Urinary bladder (tissue), 4 donors: ENCODE results near the gene MAFB. TPM values are rescaled to one million over a fixed set of nuclear protein-coding genes. Genes with fewer than 3 reads are reported as not detected.
A peak's percentile ranks its signal among the peaks of the same experiment; 100 is the strongest.

Source experiments
- DNase-seq: peaks from one replicate; pipeline ENCODE4 v3.0.0-alpha.2; 2015; ENCODE audit errors: extremely low spot score
- H3K27ac ChIP-seq: one replicate; pipeline ENCODE4 v1.5.1; 2013; ENCODE audit warnings: low read depth, mild to moderate bottlenecking, moderate library complexity
- H3K36me3 ChIP-seq: one replicate; pipeline ENCODE4 v1.6.1; 2013; ENCODE audit warnings: mild to moderate bottlenecking, moderate library complexity; ENCODE audit not compliant: insufficient read depth
- H3K4me1 ChIP-seq: one replicate; pipeline ENCODE4 v1.6.1; 2013; ENCODE audit warnings: mild to moderate bottlenecking, moderate library complexity; ENCODE audit not compliant: insufficient read depth
- H3K4me3 ChIP-seq: one replicate; pipeline ENCODE4 v1.5.1; 2013; ENCODE audit warnings: low read depth, low read length
- WGBS: extraction: QIAGEN DNeasy Blood & Tissue Kit; methylation state at CpG from one replicate; pipeline ENCODE4 v1.1.7; 2013; 5-methylcytosine and 5-hydroxymethylcytosine counted together
- polyA plus RNA-seq: library from polyadenylated mRNA; stranded (reverse); fragments of 200-250 nt; gene quantifications from one replicate; pipeline ENCODE4 v1.2.3, GENCODE V29; 2013
- total RNA-seq: library from RNA; depleted of rRNA; stranded (reverse); fragments of >200 nt; gene quantifications from one replicate; pipeline ENCODE4 v1.2.3, GENCODE V29; 2014
- donor health status: healthy with polysubstance abuse.
- donor health status: healthy.

The MAFB gene
- total and polyA plus RNA-seq, 2 donors, result 9.1 to 20.0 TPM

- Histone ChIP-seq H3K27ac (peak overlapping the region; percentile 66), H3K4me1 (no peaks in the 10 kb centered on the region), H3K36me3 (no peaks in the 10 kb centered on the region), H3K4me3 (peak overlapping the region; percentile 42)
- DNase-seq, result no peak
- WGBS, result 29% methylated on average over 30 of the region's 30 CpGs
Measured at GRCh38 chr20:40682104-40682981, 6.7 kb downstream of the MAFB start.

GRCh38 chr20:40681684-40682083 is 7.4 kb downstream of the MAFB start:
- DNase-seq, result no peak
- Histone ChIP-seq H3K4me1 (no peaks in the 10 kb centered on the region), H3K4me3 (no peak overlapping the region), H3K36me3 (no peaks in the 10 kb centered on the region), H3K27ac (no peak overlapping the region)
- WGBS, result 77% methylated on average over 13 of the region's 13 CpGs

- 71% methylated on average over 1 of the region's 1 CpG for WGBS
- Histone ChIP-seq H3K27ac (no peak overlapping the region), H3K36me3 (no peaks in the 10 kb centered on the region), H3K4me1 (no peaks in the 10 kb centered on the region), H3K4me3 (no peak overlapping the region)
- DNase-seq, result no peak
Measured at GRCh38 chr20:40681165-40681564, 7.9 kb downstream of the MAFB start.

GRCh38 chr20:40680161-40680959 is 8.7 kb downstream of the MAFB start:
- 76% methylated on average over 2 of the region's 2 CpGs for WGBS
- DNase-seq, result no peak
- Histone ChIP-seq H3K27ac (no peak overlapping the region), H3K36me3 (no peaks in the 10 kb centered on the region), H3K4me1 (no peaks in the 10 kb centered on the region), H3K4me3 (no peak overlapping the region)

GRCh38 chr20:40679184-40679583 is 9.9 kb downstream of the MAFB start:
- Histone ChIP-seq H3K36me3 (no peaks in the 10 kb centered on the region), H3K4me3 (no peak overlapping the region), H3K27ac (no peak overlapping the region), H3K4me1 (no peaks in the 10 kb centered on the region)
- 49% methylated on average over 9 of the region's 9 CpGs for WGBS
- DNase-seq, result no peak

- DNase-seq, result no peak
- Histone ChIP-seq H3K36me3 (no peaks in the 10 kb centered on the region), H3K4me3 (no peak overlapping the region), H3K27ac (no peak overlapping the region), H3K4me1 (no peaks in the 10 kb centered on the region)
- 57% methylated on average over 3 of the region's 3 CpGs for WGBS
Measured at GRCh38 chr20:40678286-40678875, 10.7 kb downstream of the MAFB start.

- 71% methylated on average over 4 of the region's 4 CpGs for WGBS
- Histone ChIP-seq H3K4me3 (no peak overlapping the region), H3K4me1 (no peaks in the 10 kb centered on the region), H3K36me3 (no peaks in the 10 kb centered on the region), H3K27ac (no peak overlapping the region)
- DNase-seq, result no peak
Measured at GRCh38 chr20:40677343-40677924, 11.6 kb downstream of the MAFB start.

- no peak overlapping the region for H3K4me3 ChIP-seq
- WGBS, result 38% methylated on average over 7 of the region's 7 CpGs
- DNase-seq, result no peak
- no peaks in the 10 kb centered on the region for H3K36me3 ChIP-seq
- no peak overlapping the region for H3K27ac ChIP-seq
- H3K4me1 ChIP-seq, result no peaks in the 10 kb centered on the region
Measured at GRCh38 chr20:40676491-40677269, 12.4 kb downstream of the MAFB start.

- H3K4me3 ChIP-seq, result no peak overlapping the region
- H3K4me1 ChIP-seq, result no peaks in the 10 kb centered on the region
- H3K36me3 ChIP-seq, result no peaks in the 10 kb centered on the region
- WGBS, result 64% methylated on average over 5 of the region's 5 CpGs
- H3K27ac ChIP-seq, result no peak overlapping the region
- DNase-seq, result no peak
Measured at GRCh38 chr20:40675599-40676221, 13.3 kb downstream of the MAFB start.

- no peaks in the 10 kb centered on the region for H3K36me3 ChIP-seq
- no peaks in the 10 kb centered on the region for H3K4me1 ChIP-seq
- H3K27ac ChIP-seq, result no peak overlapping the region
- H3K4me3 ChIP-seq, result no peak overlapping the region
- no peak for DNase-seq
Measured at GRCh38 chr20:40673442-40673841, 15.6 kb downstream of the MAFB start.

- 95% methylated on average over 2 of the region's 2 CpGs for WGBS
- no peaks in the 10 kb centered on the region for H3K36me3 ChIP-seq
- DNase-seq, result no peak
- no peak overlapping the region for H3K27ac ChIP-seq
- no peaks in the 10 kb centered on the region for H3K4me1 ChIP-seq
- no peak overlapping the region for H3K4me3 ChIP-seq
Measured at GRCh38 chr20:40672095-40672494, 16.9 kb downstream of the MAFB start.

- Histone ChIP-seq H3K36me3 (no peaks in the 10 kb centered on the region), H3K4me3 (no peak overlapping the region), H3K4me1 (no peaks in the 10 kb centered on the region), H3K27ac (no peak overlapping the region)
- 98% methylated on average over 2 of the region's 2 CpGs for WGBS
- DNase-seq, result no peak
Measured at GRCh38 chr20:40670253-40670652, 18.8 kb downstream of the MAFB start.
